Keratinocyte (primary cell): ENCODE data around the gene IGFBP6. TPM values are rescaled to one million over a fixed set of nuclear protein-coding genes. Genes with fewer than 3 reads are reported as not detected.

ENCODE experiments used
- DNase-seq: peaks from one replicate; pipeline ENCODE4 v3.0.0-alpha.2; 2011; ENCODE audit warnings: low read depth, missing footprints, low spot score
- FAIRE-seq: peaks from 2 replicates; lab custom pipeline; 2011; peaks lifted over from hg19 to GRCh38; lab: Jason Lieb, UNC
- H2AFZ ChIP-seq: 2 replicates; pipeline ENCODE4 v1.6.0; 2012; ENCODE audit warnings: low read length, control low read depth, inconsistent platforms; ENCODE audit not compliant: control insufficient read depth
- H3K27ac ChIP-seq: 2 replicates; pipeline ENCODE4 v1.5.1; 2011; ENCODE audit warnings: low read length; ENCODE audit not compliant: control insufficient read depth, insufficient read depth
- H3K27me3 ChIP-seq: 3 replicates; pipeline ENCODE4 v1.6.0; 2011; ENCODE audit warnings: low read length; ENCODE audit not compliant: control insufficient read depth, insufficient read depth; ENCODE audit errors: extremely low read depth
- H3K36me3 ChIP-seq, 2 experiments: 2 replicates in 1 of 2; 3 replicates in 1 of 2; pipeline ENCODE4 v1.5.1; 2011; ENCODE audit warnings: low read length in 2 of 2, mild to moderate bottlenecking in 1 of 2; ENCODE audit not compliant: control insufficient read depth in 2 of 2, insufficient read depth in 2 of 2; ENCODE audit errors: extremely low read depth in 1 of 2
- H3K4me1 ChIP-seq: 3 replicates; pipeline ENCODE4 v1.5.1; 2011; ENCODE audit warnings: low read length; ENCODE audit not compliant: control insufficient read depth, insufficient read depth; ENCODE audit errors: extremely low read depth
- H3K4me2 ChIP-seq: 3 replicates; pipeline ENCODE4 v1.6.0; 2011; ENCODE audit warnings: low read depth, low read length; ENCODE audit not compliant: control insufficient read depth, insufficient read depth; ENCODE audit errors: extremely low read depth
- H3K4me3 ChIP-seq, 3 experiments: fragments of 200-600 bp in 1 of 3; sonication (generic) in 1 of 3; 2 replicates in 2 of 3; 3 replicates in 1 of 3; pipeline ENCODE4 v1.5.1; 2011 to 2016; ENCODE audit warnings: low read length in 3 of 3, mild to moderate bottlenecking in 3 of 3, control low read depth in 2 of 3, inconsistent platforms in 1 of 3, low read depth in 1 of 3, mixed read lengths in 1 of 3, mixed run types in 1 of 3, moderate library complexity in 1 of 3; ENCODE audit not compliant: control insufficient read depth in 2 of 3, insufficient read depth in 2 of 3; ENCODE audit errors: extremely low read depth in 1 of 3
- H3K79me2 ChIP-seq: 2 replicates; pipeline ENCODE4 v1.6.0; 2012; ENCODE audit warnings: low read length; ENCODE audit not compliant: control insufficient read depth, insufficient read depth
- H3K9ac ChIP-seq: 3 replicates; pipeline ENCODE4 v1.6.0; 2011; ENCODE audit warnings: low read length; ENCODE audit not compliant: control insufficient read depth, insufficient read depth; ENCODE audit errors: extremely low read depth
- H3K9me1 ChIP-seq: 3 replicates; pipeline ENCODE4 v1.6.0; 2011; ENCODE audit warnings: low read length; ENCODE audit not compliant: control insufficient read depth, insufficient read depth; ENCODE audit errors: extremely low read depth
- H3K9me3 ChIP-seq: 2 replicates; pipeline ENCODE4 v1.5.1; 2012; ENCODE audit warnings: low read depth, low read length; ENCODE audit not compliant: control insufficient read depth
- H4K20me1 ChIP-seq: 3 replicates; pipeline ENCODE4 v1.6.0; 2011; ENCODE audit warnings: low read length; ENCODE audit not compliant: control insufficient read depth, insufficient read depth; ENCODE audit errors: extremely low read depth
- CTCF ChIP-seq, 3 experiments: IDR thresholded peaks in 1 of 3; conservative IDR thresholded peaks in 1 of 3; optimal IDR thresholded peaks in 1 of 3; 2 replicates in 2 of 3; 3 replicates in 1 of 3; pipeline versions ENCODE3 to v1.5.1; 2011; ENCODE audit warnings: low read length in 3 of 3, mild to moderate bottlenecking in 3 of 3, moderate library complexity in 2 of 3, control low read depth in 1 of 3, inconsistent platforms in 1 of 3; ENCODE audit not compliant: insufficient read depth in 2 of 3; ENCODE audit errors: extremely low read depth in 1 of 3
- EZH2 ChIP-seq: IDR thresholded peaks from one replicate; pipeline ENCODE4 v1.6.1; 2012; ENCODE audit warnings: inconsistent platforms, mild to moderate bottlenecking, low read length, moderate library complexity
- dilution Hi-C: fragments of 300-500 bp; cut with MboI; formaldehyde crosslinking; loops from one replicate; pipeline ENCODE4 v1.7.0; 2020; ENCODE audit warnings: low sequenced_read_pairs; ENCODE audit not compliant: extremely low pct_ligation_motif_present
- polyA plus RNA-seq, 5 experiments: library from polyadenylated mRNA; depleted of rRNA in 3 of 5; stranded (reverse) in 3 of 5; stranded (forward) in 1 of 5; unstranded in 1 of 5; fragments of >200 nt; gene quantifications; 1 replicate in 1 of 5; 2 replicates in 3 of 5; 3 replicates in 1 of 5; pipeline versions ENCODE4 v1.2.1 to v1.2.3, GENCODE V29; 2011 to 2012; ENCODE audit warnings: missing spikeins in 2 of 5, low read depth in 1 of 5, low replicate concordance in 1 of 5

The IGFBP6 gene
- polyA plus RNA-seq, 1 donor (not counting 4 experiments of a cell fraction or from before 2014, with no cell fraction given): 30.1 TPM

DNA sequence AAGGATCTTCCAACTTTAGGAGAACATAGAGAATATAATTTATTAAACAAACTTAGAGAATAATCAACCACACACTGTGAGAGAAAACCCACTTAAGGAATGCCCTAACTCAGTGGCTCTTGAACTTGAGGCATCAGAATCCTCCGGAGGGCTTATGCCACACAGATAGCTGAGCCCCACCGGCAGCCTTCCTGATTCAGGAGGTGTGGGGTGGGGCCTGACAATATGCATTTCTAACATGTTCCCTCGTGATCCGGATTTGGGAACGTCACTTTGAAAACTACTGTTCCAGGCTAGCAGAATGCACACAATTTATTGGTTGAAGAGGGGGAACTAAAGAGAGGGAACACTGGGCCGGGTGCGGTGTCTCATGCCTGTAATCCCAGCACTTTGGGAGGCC, 3.8 kb downstream of the IGFBP6 start:
- no peak for TF ChIP-seq EZH2
- peaks cover 29% of the 10 kb centered on the region for H3K4me1 ChIP-seq
- H3K4me2 ChIP-seq: no peak overlapping the region
- H3K79me2 ChIP-seq: no peaks in the 10 kb centered on the region
- no peak for FAIRE-seq
- H2AFZ ChIP-seq: no peak overlapping the region
- no peaks in the 10 kb centered on the region for H3K9me3 ChIP-seq
- dilution Hi-C loops: no loop called here
- DNase-seq: no peak
- no peak overlapping the region for H3K4me3 ChIP-seq
- no peak overlapping the region for H3K9ac ChIP-seq
- H3K27ac ChIP-seq: no peak overlapping the region
- H3K36me3 ChIP-seq: no peaks in the 10 kb centered on the region
- no peaks in the 10 kb centered on the region for H3K27me3 ChIP-seq
- H3K9me1 ChIP-seq: no peaks in the 10 kb centered on the region
- H4K20me1 ChIP-seq: no peaks in the 10 kb centered on the region

DNA sequence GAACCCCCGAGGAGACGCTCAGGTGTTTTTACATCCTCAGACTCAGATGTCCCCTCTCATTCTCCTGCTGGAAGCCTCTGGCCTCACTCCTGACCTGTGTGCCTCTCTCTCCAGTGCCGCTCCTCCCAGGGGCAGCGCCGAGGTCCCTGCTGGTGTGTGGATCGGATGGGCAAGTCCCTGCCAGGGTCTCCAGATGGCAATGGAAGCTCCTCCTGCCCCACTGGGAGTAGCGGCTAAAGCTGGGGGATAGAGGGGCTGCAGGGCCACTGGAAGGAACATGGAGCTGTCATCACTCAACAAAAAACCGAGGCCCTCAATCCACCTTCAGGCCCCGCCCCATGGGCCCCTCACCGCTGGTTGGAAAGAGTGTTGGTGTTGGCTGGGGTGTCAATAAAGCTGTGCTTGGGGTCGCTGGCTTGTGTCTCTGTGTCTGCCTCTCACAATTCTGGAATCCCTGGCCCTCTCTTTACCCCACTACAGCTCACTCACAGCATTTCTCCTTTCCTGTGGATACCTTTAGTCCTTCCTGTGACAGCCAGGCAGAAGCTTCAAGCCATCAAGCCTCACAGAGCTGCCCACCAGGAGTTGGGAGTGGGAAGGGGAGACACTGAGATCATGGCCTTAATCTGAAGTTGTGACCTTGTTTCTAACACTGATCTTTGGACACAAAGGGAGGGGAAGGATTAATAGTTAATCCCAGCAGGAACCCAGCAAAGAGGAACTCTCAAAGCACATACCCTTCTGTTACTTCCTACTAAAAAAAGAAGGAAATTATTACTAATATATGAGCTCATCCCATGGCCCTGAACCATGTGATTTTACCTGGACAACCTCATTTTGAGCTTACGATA, 4.7 kb downstream of the IGFBP6 start:
- FAIRE-seq: no peak
- dilution Hi-C loops: no loop called here
- no peak overlapping the region for H3K27ac ChIP-seq

More for the DNA sequence above, 4.7 kb downstream of the IGFBP6 start:
- Histone ChIP-seq H4K20me1 (no peaks in the 10 kb centered on the region), H3K27me3 (no peaks in the 10 kb centered on the region), H3K36me3 (no peaks in the 10 kb centered on the region), H3K4me2 (no peak overlapping the region), H3K4me3 (no peak overlapping the region), H3K9me3 (no peaks in the 10 kb centered on the region), H3K9ac (no peak overlapping the region), H3K79me2 (no peaks in the 10 kb centered on the region), H2AFZ (no peak overlapping the region), H3K4me1 (peaks cover 20% of the 10 kb centered on the region), H3K9me1 (no peaks in the 10 kb centered on the region)
- no peak for DNase-seq
- TF ChIP-seq CTCF (optimal IDR thresholded peaks at IDR 0.05 in 1 of 3, IDR thresholded peaks at IDR 0.05 in 1 of 3, conservative IDR thresholded peaks at IDR 0.05 in 1 of 3; ENCODE audit: extremely low read depth in 1 of 3, insufficient read depth in 2 of 3, low read length in 3 of 3) (no peak), EZH2 (no peak)
